Measurements from ENCODE around the gene TBC1D22A. TPM values are rescaled to one million over a fixed set of nuclear protein-coding genes. Genes with fewer than 3 reads are reported as not detected.

TBC1D22A gene
- total and polyA plus RNA-seq, 2 experiments from 2014 or later: 9.6 to 13.3 TPM

DNA sequence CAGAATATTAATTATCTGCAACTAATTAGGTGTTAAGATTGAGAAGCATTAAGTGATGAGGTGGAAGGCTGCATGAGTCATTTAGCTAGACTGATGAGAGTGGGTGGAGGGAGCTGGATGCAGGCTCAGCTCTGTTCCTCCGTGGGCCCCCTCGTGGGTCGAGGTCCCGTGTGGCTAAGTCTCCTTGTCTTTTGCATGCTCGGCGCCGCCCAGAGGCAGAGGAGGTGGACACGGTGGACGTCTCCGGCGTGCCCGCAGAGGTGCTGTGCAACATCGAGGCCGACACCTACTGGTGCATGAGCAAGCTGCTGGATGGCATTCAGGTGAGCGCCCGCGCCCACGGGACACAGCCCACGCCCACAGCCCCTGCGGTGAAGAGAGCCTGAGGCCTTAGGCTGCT, 211.6 kb downstream of the TBC1D22A start:
- no peaks in the 10 kb centered on the region for H3K36me3 Mint-ChIP-seq (ENCODE audit: low read depth)
- Histone ChIP-seq H4K20me1 (replicated peaks; ENCODE audit: insufficient read depth) (no peaks in the 10 kb centered on the region), H3K4me1 (ENCODE audit: insufficient read depth) (no peaks in the 10 kb centered on the region), H3K27ac (ENCODE audit: low read depth) (no peak overlapping the region), H3K9me2 (ENCODE audit: insufficient read depth) (no peaks in the 10 kb centered on the region), H3K79me2 (replicated peaks; ENCODE audit: insufficient read depth) (peaks cover 7% of the 10 kb centered on the region; the same call in 1 of the 2 replicates), H3K4me3 (no peak overlapping the region), H3K4me2 (no peak overlapping the region), H2AFZ (no peak overlapping the region), H3K36me3 (ENCODE audit: insufficient read depth) (no peaks in the 10 kb centered on the region), H3K27me3 (ENCODE audit: insufficient read depth) (no peaks in the 10 kb centered on the region), H3F3A (replicated peaks; ENCODE audit: low read depth) (no peaks in the 10 kb centered on the region)
- no peak overlapping the region for H3K27ac Mint-ChIP-seq
- TF ChIP-seq, protein P1, sequence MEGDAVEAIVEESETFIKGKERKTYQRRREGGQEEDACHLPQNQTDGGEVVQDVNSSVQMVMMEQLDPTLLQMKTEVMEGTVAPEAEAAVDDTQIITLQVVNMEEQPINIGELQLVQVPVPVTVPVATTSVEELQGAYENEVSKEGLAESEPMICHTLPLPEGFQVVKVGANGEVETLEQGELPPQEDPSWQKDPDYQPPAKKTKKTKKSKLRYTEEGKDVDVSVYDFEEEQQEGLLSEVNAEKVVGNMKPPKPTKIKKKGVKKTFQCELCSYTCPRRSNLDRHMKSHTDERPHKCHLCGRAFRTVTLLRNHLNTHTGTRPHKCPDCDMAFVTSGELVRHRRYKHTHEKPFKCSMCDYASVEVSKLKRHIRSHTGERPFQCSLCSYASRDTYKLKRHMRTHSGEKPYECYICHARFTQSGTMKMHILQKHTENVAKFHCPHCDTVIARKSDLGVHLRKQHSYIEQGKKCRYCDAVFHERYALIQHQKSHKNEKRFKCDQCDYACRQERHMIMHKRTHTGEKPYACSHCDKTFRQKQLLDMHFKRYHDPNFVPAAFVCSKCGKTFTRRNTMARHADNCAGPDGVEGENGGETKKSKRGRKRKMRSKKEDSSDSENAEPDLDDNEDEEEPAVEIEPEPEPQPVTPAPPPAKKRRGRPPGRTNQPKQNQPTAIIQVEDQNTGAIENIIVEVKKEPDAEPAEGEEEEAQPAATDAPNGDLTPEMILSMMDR (conservative IDR thresholded peaks at IDR 0.05; ENCODE audit: low read depth in 2 of 2): no peak
- no peak for TF ChIP-seq CREB1 (CRISPR knock-in tag; IDR thresholded peaks at IDR 0.05; ENCODE audit: low read depth)
- no peak for TF ChIP-seq STAT1 (IDR thresholded peaks at IDR 0.05; ENCODE audit: unreplicated experiment)
- TF ChIP-seq EZH2phosphoT487 (IDR thresholded peaks at IDR 0.05; ENCODE audit: unreplicated experiment): no peak
- TF ChIP-seq, protein P2, sequence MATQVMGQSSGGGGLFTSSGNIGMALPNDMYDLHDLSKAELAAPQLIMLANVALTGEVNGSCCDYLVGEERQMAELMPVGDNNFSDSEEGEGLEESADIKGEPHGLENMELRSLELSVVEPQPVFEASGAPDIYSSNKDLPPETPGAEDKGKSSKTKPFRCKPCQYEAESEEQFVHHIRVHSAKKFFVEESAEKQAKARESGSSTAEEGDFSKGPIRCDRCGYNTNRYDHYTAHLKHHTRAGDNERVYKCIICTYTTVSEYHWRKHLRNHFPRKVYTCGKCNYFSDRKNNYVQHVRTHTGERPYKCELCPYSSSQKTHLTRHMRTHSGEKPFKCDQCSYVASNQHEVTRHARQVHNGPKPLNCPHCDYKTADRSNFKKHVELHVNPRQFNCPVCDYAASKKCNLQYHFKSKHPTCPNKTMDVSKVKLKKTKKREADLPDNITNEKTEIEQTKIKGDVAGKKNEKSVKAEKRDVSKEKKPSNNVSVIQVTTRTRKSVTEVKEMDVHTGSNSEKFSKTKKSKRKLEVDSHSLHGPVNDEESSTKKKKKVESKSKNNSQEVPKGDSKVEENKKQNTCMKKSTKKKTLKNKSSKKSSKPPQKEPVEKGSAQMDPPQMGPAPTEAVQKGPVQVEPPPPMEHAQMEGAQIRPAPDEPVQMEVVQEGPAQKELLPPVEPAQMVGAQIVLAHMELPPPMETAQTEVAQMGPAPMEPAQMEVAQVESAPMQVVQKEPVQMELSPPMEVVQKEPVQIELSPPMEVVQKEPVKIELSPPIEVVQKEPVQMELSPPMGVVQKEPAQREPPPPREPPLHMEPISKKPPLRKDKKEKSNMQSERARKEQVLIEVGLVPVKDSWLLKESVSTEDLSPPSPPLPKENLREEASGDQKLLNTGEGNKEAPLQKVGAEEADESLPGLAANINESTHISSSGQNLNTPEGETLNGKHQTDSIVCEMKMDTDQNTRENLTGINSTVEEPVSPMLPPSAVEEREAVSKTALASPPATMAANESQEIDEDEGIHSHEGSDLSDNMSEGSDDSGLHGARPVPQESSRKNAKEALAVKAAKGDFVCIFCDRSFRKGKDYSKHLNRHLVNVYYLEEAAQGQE (IDR thresholded peaks at IDR 0.05; ENCODE audit: unreplicated experiment): no peak
- TF ChIP-seq NANOG (IDR thresholded peaks at IDR 0.05; ENCODE audit: borderline replicate concordance): no peak
- no peak for TF ChIP-seq JUNB (IDR thresholded peaks at IDR 0.05; ENCODE audit: unreplicated experiment)
- no peak for TF ChIP-seq ZNF462 (CRISPR knock-in tag; IDR thresholded peaks at IDR 0.05)
- TF ChIP-seq ZNF114 (CRISPR knock-in tag; IDR thresholded peaks at IDR 0.05): no peak
- TF ChIP-seq ZNF331 (CRISPR knock-in tag; IDR thresholded peaks at IDR 0.05; ENCODE audit: low read depth): no peak
- no peak for TF ChIP-seq ETS1 (IDR thresholded peaks at IDR 0.05)
- no peak for TF ChIP-seq POLR2AphosphoS5 (IDR thresholded peaks at IDR 0.05; ENCODE audit: low read depth)
- TF ChIP-seq EZH2 (IDR thresholded peaks at IDR 0.05; ENCODE audit: low read depth, unreplicated experiment): no peak
- H3K9me3 Mint-ChIP-seq: no peaks in the 10 kb centered on the region
- peaks cover 3% of the 10 kb centered on the region for H3K27me3 Mint-ChIP-seq (ENCODE audit: insufficient read depth, low read depth, poor library complexity)
- no peak for ATAC-seq
- no peak for DNase-seq (ENCODE audit: low spot score)
- H3K4me3 Mint-ChIP-seq: no peak overlapping the region
- peaks cover 15% of the 10 kb centered on the region for H3K4me1 Mint-ChIP-seq
